Measurements from ENCODE around the gene DOCK1.

DOCK1 gene

DNA sequence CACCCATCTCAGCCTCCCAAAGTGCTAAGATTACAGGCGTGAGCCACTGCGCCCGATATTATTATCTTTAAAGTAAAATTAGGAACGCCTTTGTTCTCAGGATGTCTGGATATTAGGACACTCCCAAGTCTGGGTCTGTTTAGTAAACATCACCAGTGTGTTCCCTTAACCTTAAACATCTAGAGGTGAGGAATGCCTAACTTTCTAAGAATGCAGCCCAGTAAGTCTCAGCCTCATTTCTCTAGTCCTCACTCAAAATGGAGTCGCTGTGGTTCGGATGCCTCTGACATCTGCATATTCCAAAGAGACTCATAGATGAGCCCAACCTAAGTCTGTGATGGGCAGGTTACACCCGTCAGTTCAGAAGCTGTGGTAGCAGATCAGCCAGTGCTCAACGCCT is 295.4 kb downstream of the DOCK1 start:
- no peak for TF ChIP-seq Cebpa-rat (IDR thresholded peaks at IDR 0.05)
- H4K20me1 ChIP-seq: no peaks in the 10 kb centered on the region
- H3K4me1 ChIP-seq: peaks cover 19% of the 10 kb centered on the region
- no peak overlapping the region for H3K9ac ChIP-seq
- no peak overlapping the region for H3K4me3 ChIP-seq
- H3K27me3 ChIP-seq: peaks cover 4% of the 10 kb centered on the region
- no peak overlapping the region for H3K4me2 ChIP-seq
- no peak overlapping the region for H3K27ac ChIP-seq
- H3K36me3 ChIP-seq: no peaks in the 10 kb centered on the region
- peaks cover 7% of the 10 kb centered on the region for H3K9me3 ChIP-seq

- Histone ChIP-seq H3K9me3 (no peaks in the 10 kb centered on the region), H3K27me3 (no peaks in the 10 kb centered on the region), H3K9ac (no peak overlapping the region), H3K27ac (no peak overlapping the region), H3K36me3 (no peaks in the 10 kb centered on the region), H3K4me1 (peaks cover 4% of the 10 kb centered on the region), H3K4me2 (no peak overlapping the region), H4K20me1 (no peaks in the 10 kb centered on the region), H3K4me3 (no peak overlapping the region)
- no peak for TF ChIP-seq Cebpa-rat (IDR thresholded peaks at IDR 0.05)
Measured at GRCh38 chr10:127203067-127203466, 297.8 kb downstream of the DOCK1 start.

DNA sequence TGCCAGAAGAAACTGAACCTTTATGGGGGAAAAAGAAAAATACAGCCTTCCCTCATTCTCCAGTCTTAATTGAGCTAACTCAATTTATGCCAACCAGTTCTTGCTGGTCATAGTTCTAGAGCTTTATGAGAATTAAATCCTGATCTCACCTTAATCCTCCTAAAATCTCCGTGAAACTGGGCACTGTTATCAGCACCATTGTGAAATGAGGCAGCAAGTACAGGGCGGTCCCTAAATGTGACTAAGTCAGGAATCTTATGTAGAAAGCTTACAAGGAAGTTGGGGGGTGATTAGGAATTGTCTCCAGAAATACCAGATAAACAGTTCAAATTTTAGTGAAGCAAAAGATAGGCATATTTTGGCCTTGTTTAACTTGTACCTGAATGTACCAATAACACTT is 301.9 kb downstream of the DOCK1 start:
- no peaks in the 10 kb centered on the region for H3K9me3 ChIP-seq
- no peak for TF ChIP-seq Cebpa-rat (IDR thresholded peaks at IDR 0.05)
- no peak overlapping the region for H3K9ac ChIP-seq
- no peaks in the 10 kb centered on the region for H3K36me3 ChIP-seq
- no peak overlapping the region for H3K27ac ChIP-seq
- H4K20me1 ChIP-seq: no peaks in the 10 kb centered on the region
- no peak overlapping the region for H3K4me3 ChIP-seq
- no peaks in the 10 kb centered on the region for H3K4me1 ChIP-seq
- H3K4me2 ChIP-seq: no peak overlapping the region
- H3K27me3 ChIP-seq: no peaks in the 10 kb centered on the region

DNA sequence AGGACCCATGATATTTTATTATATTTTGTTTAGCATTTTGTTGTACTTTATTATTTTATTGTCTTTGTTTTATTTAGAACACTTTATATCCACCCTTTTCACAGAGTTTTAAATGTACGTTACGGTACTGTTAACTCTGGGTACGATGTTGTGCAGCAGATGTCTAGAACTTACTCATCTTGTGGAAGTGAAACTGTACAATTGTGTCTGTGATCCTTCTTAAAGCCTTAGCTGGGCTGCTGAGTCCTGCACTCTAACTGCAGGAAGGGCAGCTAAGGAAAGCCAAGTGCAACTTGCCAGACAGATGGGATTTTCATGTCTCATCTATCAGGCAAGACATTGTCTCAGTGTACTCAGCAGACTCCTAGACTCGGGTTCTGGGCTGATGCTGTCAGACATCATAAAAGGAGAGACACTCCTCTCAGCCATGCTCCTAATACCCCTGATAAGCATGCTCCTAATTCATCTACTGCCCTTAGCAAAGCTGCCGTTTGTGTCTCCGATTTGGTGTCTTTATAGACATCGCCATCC is 305.8 kb downstream of the DOCK1 start:
- H4K20me1 ChIP-seq: no peaks in the 10 kb centered on the region
- no peak overlapping the region for H3K27ac ChIP-seq
- H3K36me3 ChIP-seq: no peaks in the 10 kb centered on the region
- 0 out of 2 replicates have a peak, but pooled peaks cover 11% of the 10 kb centered on the region for H3K4me1 ChIP-seq
- H3K4me3 ChIP-seq: no peak overlapping the region
- H3K9ac ChIP-seq: no peak overlapping the region
- no peak for TF ChIP-seq Cebpa-rat (IDR thresholded peaks at IDR 0.05)
- no peaks in the 10 kb centered on the region for H3K27me3 ChIP-seq
- H3K9me3 ChIP-seq: 0 out of 2 replicates have a peak, but pooled peaks cover 6% of the 10 kb centered on the region
- H3K4me2 ChIP-seq: 0 out of 2 replicates have a peak overlapping the region, but pooled peaks have one; percentile 8

DNA sequence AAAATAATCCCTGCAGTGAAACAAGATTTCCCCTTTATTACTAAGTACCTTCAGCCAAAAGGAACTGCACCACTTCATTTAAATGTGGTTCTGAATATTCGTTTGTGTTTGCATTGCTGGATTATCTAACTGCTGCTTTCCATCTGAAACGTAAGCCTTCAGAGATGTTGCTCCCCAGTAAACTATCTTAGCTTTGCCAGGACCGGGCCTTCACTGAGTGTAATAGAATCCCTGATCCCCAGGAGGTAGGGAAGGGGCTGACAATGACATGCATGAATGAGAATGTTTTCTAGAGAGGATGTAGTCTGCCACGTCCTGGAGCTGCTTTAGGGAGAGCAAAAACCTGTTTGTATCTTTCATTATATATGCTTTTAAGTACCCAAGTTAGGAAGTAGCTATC is 310.6 kb downstream of the DOCK1 start:
- Histone ChIP-seq H3K36me3 (no peaks in the 10 kb centered on the region), H4K20me1 (no peaks in the 10 kb centered on the region), H3K9me3 (0 out of 2 replicates have a peak, but pooled peaks cover 6% of the 10 kb centered on the region), H3K4me3 (no peak overlapping the region), H3K27me3 (no peaks in the 10 kb centered on the region), H3K27ac (no peak overlapping the region), H3K4me2 (peak overlapping the region; percentile 16; the same call in 1 of the 2 replicates), H3K9ac (no peak overlapping the region), H3K4me1 (0 out of 2 replicates have a peak, but pooled peaks cover 16% of the 10 kb centered on the region)
- TF ChIP-seq Cebpa-rat (IDR thresholded peaks at IDR 0.05): no peak

- Histone ChIP-seq H3K36me3 (no peaks in the 10 kb centered on the region), H3K9ac (no peak overlapping the region), H3K27me3 (no peaks in the 10 kb centered on the region), H3K4me2 (peak overlapping the region; percentile 16; the same call in 1 of the 2 replicates), H3K4me1 (0 out of 2 replicates have a peak, but pooled peaks cover 16% of the 10 kb centered on the region), H3K4me3 (no peak overlapping the region), H3K27ac (no peak overlapping the region), H4K20me1 (no peaks in the 10 kb centered on the region), H3K9me3 (0 out of 2 replicates have a peak, but pooled peaks cover 6% of the 10 kb centered on the region)
- TF ChIP-seq Cebpa-rat (IDR thresholded peaks at IDR 0.05): no peak
Measured at GRCh38 chr10:127216274-127216673, 311.0 kb downstream of the DOCK1 start.

DNA sequence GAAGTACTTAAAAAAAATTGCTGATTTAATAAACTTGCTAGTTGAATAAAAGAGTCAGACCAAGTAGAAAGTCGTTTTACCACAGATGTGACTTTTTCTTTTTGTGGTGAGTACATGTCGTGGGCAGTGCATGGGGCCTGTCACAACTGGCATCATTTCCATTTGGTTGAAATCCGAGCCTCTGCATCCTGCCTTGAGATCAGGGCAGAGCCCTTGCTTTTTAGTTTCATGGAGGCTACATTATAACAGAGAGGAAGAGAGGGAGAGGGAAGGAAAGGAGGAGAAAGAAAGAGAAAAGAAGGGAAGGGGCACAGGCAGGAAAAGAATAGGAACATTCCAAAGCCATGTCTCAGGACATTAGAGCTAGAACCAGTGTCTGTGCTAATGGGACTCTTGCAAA is 311.6 kb downstream of the DOCK1 start:
- Histone ChIP-seq H3K9ac (no peak overlapping the region), H3K27ac (no peak overlapping the region), H3K4me2 (peak overlapping the region; percentile 12; the same call in 1 of the 2 replicates), H3K9me3 (0 out of 2 replicates have a peak, but pooled peaks cover 6% of the 10 kb centered on the region), H3K27me3 (no peaks in the 10 kb centered on the region), H3K36me3 (no peaks in the 10 kb centered on the region), H3K4me1 (0 out of 2 replicates have a peak, but pooled peaks cover 16% of the 10 kb centered on the region), H4K20me1 (no peaks in the 10 kb centered on the region), H3K4me3 (no peak overlapping the region)
- TF ChIP-seq Cebpa-rat (IDR thresholded peaks at IDR 0.05): no peak

- Histone ChIP-seq H3K27ac (no peak overlapping the region), H3K36me3 (no peaks in the 10 kb centered on the region), H3K4me1 (0 out of 2 replicates have a peak, but pooled peaks cover 16% of the 10 kb centered on the region), H3K4me3 (no peak overlapping the region), H3K9me3 (0 out of 2 replicates have a peak, but pooled peaks cover 6% of the 10 kb centered on the region), H3K4me2 (no peak overlapping the region), H4K20me1 (no peaks in the 10 kb centered on the region), H3K9ac (no peak overlapping the region), H3K27me3 (no peaks in the 10 kb centered on the region)
- no peak for TF ChIP-seq Cebpa-rat (IDR thresholded peaks at IDR 0.05)
Measured at GRCh38 chr10:127218658-127219057, 313.4 kb downstream of the DOCK1 start.

DNA sequence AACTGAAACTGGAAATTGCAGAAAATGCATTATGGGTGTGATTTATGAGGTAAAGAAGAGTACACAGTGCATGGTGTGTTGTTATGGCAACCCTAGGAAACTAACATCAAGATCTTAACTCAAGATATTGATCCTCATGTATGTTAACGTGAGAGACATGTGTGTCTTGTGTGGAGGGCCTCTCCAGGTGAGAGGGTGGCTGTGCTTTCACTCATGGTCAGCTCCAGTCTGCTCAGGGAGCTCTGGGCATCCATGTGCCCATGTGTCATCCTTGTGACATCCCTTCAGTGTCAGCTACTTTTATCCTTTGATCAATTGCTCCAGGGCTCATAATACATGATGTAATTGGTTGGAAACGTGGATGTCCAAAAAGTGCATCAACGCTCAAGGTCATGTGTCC is 316.1 kb downstream of the DOCK1 start:
- H4K20me1 ChIP-seq: no peaks in the 10 kb centered on the region
- no peaks in the 10 kb centered on the region for H3K9me3 ChIP-seq
- H3K4me3 ChIP-seq: no peak overlapping the region
- H3K4me2 ChIP-seq: no peak overlapping the region
- H3K27me3 ChIP-seq: no peaks in the 10 kb centered on the region
- no peak overlapping the region for H3K27ac ChIP-seq
- no peak overlapping the region for H3K9ac ChIP-seq
- 0 out of 2 replicates have a peak, but pooled peaks cover 2% of the 10 kb centered on the region for H3K4me1 ChIP-seq
- no peaks in the 10 kb centered on the region for H3K36me3 ChIP-seq
- no peak for TF ChIP-seq Cebpa-rat (IDR thresholded peaks at IDR 0.05)

DNA sequence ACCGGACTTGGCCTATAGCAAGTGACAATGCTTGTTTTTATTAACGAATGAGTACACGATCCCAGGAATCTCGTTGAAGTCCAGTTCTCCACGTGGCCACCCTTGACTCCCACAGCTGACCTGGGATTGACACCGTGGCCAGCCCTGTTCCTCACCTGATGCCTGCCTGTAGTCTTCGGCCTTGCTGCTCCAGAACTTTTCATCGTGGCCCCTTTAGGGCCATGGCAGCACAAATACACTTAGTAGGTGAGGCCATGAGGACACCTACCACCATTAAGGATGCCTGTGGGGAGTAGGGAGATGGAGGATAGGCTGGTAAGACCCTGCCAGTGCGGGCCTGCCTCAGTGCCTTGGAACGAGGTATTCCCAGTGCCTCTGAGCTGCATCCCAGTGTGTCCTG is 321.8 kb downstream of the DOCK1 start:
- Histone ChIP-seq H3K27ac (no peak overlapping the region), H3K4me3 (no peak overlapping the region)

More for the DNA sequence above, 321.8 kb downstream of the DOCK1 start:
- TF ChIP-seq Cebpa-rat (IDR thresholded peaks at IDR 0.05): no peak
- Histone ChIP-seq H3K9me3 (no peaks in the 10 kb centered on the region), H3K27me3 (no peaks in the 10 kb centered on the region), H3K9ac (no peak overlapping the region), H4K20me1 (no peaks in the 10 kb centered on the region), H3K36me3 (no peaks in the 10 kb centered on the region), H3K4me2 (no peak overlapping the region), H3K4me1 (no peaks in the 10 kb centered on the region)
